ENCODE data around the gene SYTL2.
A peak's percentile ranks its signal among the peaks of the same experiment; 100 is the strongest.
"Not testable (repeated sequence)": the region's sequence is repeated elsewhere in the genome, so short reads cannot be mapped to it uniquely, and the experiment has no call there.

The SYTL2 gene

DNA sequence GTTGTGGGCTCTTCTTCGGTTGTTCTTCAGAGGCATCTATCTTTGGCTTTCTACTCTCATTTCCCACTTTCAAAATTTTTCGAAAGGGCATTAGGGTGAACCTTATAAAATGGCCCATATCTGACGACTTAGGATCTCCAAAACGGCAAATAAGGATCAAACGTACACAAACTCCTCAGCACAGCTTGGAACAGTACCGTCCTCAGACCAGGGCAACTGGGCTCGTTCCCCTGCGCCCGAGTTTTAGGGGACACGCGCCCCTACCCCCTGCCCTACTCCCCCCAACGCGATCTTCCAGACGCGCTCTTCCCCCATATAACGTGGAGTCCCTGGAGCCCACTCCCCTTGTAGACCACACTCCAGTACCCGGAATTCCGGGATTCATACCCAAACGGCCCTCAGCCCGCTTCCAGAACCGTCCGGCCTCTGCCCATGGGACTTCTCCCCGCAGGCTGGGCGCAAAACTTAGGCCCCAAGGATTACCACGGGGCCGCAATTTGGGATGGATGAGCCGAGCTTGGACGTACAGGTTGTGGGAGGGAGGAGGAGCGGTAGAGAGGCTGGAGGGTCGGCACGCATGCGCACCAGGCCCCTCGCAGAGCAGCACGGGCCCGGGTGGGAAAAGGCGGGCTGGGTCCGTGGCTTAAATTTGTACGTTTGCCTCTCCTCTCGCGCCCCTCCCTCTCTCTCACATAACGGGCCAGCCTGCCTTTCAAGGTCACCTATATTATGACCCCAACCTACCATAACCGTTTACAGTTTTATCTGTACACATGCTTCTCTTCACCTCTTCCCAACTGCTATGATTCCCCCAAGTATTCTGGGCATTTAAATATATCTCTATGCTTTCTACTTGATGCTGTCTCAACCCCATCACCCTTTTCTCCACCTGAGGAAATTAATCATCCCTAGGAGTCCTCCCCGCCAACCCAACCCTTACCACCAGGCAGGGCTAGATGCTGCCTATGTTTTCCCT lies 128.3 kb downstream of the SYTL2 start:
- no peak for DNase-seq

DNA sequence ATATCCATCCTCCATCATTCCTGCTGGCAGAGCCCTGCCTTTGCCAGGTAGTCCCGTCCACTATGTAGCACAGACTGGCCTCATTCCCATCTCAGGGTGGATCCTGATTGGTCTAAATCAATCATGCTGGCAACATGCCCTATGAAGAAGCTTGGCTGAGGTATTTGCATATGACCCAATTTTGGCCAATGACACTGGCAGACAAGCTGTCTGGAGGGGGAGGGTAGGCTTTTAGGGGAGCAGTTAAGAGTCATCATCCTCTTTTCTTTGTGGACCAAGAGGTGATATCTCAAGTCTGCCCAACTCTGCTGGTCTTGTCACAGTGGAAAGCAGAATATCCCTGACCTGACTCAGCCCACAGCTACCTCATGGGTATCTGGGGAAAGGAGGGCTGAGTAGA lies 130.0 kb downstream of the SYTL2 start:
- DNase-seq = no peak

DNA sequence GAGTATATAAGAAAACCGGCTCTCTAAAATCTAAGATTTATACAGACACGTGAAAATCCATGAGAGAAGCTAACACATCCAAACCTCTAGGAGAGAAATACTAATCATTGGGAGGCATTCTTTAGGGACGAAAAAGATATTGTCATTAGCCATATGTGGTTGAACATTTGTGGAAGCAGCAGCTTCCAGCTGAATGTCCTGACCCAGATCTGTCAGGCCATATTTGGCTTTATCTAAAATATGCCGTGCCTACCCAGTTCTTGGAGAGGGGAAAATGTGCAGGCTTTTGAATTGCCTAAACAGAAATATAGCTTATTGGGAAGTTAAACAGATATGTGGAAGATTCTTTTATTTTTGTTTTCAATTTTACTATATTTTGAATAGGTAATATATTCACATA lies 131.4 kb downstream of the SYTL2 start:
- DNase-seq = no peak

DNA sequence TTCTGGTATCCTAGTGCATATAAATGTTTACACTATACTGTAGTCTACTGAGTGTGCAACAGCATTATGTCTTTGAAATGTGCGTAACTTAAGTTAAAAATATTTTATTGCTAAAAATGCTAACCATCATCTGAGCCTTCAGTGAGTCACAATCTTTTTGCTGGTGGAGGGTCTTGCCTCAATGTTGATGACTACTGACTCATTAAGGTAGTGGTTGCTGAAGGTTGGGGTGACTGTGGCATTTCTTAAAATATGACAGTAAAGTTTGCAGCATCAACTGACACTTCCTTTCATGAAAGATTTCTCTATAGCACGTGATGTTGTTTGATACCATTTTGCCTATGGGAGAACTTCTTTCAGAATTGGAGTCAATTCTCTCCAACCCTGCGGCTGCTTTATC lies 137.5 kb downstream of the SYTL2 start:
- no peak for DNase-seq

DNA sequence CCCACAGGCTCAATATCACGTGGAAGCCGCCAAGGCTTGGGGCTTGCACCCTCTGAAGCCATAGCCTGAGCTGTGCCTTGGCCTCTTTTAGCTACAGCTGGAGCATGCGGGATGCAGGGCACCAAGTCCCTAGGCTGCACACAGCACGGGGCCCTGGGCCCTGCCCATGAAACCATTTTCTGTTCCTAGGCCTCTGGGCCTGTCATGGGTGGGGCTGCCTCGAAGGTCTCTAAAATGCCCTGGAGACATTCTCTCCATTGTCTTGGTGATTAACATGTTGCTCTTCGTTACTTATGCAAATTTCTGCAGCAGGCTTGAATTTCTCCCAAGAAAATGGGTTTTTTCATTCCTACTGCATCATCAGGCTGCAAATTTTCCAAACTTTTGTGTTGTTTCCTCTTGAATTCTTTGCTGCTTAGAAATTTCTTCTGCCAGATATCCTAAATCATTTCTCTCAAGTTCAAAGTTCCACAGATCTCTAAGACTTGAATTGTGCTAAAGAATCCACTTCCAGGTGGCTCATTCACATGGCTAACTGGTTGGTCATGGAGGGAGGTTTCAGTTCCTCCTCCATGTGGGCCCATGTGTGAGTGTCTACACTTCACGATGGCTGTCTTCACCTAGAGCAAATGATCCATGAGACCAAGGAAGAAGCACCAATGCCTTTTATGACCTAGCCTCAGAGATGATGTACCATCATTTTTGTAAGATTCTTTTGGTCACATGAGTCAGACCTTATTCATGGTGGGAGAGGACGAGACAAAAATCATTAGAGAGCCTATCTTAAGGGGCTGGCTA lies 138.6 kb downstream of the SYTL2 start:
- DNase-seq = no peak

DNA sequence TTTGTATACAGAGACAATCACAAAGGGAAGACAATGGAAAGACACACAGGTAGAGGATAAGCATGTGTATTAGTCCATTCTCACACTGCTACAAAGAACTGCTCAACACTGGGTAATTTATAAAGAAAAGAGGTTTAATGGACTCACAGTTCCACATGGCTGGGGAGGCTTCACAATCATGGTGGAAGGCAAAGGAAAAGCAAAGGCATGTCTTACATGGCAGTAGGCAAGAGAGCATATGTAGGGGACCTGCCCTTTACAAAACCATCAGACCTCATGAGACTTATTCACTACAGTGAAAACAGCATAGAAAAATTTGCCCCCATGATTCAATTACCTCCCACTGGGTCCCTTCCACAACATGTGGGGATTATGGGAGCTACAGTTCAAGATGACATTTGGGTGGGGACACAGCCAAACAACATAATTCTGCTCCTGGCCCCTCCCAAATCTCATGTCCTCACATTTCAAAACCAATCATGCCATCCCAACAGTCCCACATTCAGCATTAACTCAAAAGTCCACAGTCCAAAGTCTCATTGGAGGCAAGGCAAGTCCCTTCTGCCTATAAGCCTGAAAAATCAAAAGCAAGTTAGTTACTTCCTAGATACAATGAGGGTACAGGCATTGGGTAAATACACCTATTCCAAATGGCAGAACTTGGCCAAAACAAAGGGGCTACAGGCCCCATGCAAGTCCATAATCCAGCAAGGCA lies 139.8 kb downstream of the SYTL2 start:
- DNase-seq = not testable (repeated sequence)

DNA sequence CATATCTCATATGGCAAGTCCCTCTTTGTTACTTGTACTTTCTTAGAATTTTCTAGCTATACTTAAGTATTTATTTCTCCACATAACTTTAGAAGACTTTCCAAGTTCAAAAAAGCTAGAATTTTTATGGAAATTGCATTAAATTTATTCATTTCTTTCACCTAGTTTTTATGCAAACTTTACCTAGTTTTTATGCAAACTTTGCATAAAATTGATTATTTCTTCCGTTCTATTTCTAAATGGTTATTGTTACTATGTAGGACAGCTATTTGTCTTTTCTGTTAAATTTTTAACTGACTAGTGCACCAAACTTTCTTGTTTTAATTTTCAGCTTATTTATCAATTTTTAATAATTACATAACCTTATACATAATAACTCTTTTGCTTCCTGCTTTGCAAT lies 142.8 kb downstream of the SYTL2 start:
- no peak for DNase-seq

DNA sequence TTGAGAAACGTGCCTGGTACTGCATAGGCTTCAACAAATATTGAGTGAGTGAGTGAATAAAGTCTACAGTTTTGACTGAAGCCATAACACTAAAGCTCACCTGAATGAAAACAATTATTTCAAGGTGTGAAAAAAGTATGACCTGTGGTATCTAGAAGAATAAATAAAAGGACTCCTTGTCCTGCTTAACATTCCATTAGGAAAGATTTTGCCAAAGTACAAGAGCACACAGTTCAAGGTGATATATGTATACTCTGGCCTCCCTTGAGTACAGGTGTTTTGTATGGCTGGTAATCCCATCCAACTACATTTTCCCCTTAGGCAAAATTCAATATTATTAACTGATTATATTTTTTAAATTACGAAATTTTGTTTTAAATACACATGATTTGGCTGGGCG lies 144.3 kb downstream of the SYTL2 start:
- no peak for DNase-seq

DNA sequence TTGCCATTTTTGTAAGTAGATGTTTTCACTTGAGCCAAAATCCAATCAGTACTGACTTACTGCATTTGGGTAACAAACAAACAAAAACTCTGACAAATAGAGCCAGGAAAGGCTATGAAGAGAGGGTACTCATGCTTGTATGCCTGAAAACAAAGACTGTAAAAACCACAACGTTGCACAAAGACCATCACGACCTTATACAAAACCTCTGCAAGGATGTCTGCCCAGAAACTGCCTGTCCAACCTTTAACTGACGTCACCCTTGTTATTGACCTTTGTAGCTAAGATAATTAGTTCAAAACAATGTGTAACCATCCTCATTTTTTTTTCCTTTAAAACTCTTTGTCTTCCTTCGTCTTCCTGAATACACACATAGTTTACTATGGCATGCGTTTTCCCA lies 145.2 kb downstream of the SYTL2 start:
- no peak for DNase-seq

DNA sequence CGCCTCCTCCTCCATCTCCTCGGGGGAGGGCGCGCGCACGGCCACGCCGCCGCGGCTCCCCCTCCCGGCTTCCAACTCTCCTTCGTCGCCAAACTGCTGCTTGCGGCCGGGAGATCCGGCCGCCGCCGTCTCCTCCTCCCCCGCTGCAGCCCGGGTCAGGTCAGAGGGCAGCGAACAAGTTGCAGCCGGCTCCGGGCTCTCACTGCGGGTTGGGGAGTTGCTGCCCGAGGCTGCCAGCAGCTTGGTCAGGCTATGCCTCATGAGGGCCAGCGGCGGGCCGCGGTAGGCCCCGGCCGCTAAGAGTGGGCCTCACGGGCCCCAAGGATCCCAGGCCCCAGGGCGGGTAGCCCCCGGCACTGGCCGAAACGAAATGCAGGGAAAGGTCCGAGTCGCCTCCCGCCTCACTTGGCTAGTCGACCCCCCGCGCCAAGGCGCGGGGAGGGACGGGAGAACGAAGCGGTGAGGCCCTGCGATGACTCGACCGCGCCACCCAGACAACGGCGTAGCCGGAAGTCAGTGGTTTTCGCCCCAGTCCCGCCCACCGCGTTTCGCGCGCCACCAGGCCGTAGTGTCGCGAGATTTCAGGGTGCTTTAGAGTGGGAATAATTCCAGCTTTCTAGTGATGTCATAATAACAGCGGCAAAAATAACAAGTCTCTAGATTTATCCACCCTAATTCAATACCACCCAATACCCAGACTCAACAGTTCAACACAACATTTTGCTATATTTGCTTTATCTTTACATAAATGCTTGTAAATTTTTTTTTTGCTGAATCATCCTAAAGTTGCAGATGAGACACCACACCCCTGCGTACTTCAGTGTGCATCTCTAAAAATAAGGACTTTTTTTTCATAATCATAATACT lies 146.1 kb downstream of the SYTL2 start, which contains the start of gene CREBZF:
CREBZF (minus strand) TSS at position 515 of the 867 bp plus-strand sequence; CDS start at position 261, 254 bp downstream.
- DNase-seq = peak; percentile 95

DNA sequence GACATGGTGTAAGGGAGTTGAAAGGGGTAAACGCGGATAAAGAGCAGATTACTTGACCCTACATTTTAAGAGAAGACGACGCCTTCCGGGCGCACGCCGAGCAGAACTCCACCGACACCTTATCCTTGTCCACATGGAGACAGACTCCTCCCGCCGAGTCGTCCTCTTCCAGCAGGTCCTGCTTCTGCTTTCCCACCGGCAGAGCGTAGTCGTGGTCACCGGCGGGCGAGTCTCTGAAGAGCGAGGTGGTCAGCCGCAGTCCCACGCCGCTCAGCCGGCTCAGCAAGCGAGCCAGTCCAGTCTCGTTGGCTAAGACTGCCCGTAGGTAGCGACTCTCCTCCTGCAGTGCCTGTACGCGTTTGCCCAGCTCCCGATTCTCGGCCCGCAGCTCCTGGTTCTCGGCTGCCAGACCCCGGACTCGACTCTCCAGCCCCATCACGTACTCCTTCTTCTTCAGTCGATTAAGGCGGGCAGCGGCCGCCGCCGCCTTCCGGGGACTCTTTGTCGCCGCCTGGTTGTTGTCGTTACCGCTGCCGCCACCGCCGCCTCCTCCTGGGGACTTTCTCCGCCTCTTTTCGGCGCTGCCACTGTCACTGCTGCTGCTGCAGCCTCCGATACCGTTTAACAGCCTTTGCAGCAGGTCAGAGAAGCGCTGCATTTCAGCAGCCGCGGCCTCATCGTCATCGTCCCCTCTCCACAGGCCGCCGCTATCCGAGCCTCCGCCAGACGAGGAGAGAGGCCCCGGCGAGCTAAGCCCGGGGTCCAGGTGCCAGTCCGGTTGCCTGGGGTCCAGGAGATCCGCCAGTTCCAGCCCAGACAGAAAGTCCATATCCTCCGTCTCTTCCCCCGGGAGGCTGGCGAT lies 147.0 kb downstream of the SYTL2 start:
- DNase-seq = peak; percentile 53

DNA sequence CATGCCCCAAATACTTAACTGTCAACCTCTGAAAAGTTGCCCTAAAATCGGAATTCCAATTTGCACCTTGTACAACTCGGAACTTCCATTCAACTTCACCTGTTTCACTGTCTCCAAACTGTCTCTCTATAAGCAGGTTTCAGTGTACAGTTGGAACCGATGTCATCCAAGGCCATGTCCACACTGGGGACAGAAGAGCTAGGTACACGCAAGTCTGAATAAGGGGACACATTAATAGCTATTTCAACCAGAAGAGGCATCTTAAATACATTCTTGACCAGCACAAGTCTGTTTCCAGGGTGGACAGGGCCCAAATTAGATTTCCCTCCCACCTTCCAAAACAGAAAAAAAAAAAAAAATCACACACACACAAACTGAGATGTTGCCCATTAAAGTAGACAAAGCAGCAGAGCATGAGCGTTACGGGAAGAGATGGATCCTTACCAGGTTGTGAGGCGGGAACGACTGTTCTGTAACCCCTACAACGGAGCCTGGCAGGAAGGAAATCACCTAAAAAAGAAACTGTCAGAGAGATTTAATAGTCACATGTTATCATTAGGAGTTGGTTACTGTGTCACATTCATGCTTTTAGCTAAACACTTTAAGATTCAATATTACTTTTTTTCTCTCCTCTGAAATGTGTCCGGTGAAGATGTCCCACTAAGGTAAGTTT lies 147.7 kb downstream of the SYTL2 start:
- no peak for DNase-seq

DNA sequence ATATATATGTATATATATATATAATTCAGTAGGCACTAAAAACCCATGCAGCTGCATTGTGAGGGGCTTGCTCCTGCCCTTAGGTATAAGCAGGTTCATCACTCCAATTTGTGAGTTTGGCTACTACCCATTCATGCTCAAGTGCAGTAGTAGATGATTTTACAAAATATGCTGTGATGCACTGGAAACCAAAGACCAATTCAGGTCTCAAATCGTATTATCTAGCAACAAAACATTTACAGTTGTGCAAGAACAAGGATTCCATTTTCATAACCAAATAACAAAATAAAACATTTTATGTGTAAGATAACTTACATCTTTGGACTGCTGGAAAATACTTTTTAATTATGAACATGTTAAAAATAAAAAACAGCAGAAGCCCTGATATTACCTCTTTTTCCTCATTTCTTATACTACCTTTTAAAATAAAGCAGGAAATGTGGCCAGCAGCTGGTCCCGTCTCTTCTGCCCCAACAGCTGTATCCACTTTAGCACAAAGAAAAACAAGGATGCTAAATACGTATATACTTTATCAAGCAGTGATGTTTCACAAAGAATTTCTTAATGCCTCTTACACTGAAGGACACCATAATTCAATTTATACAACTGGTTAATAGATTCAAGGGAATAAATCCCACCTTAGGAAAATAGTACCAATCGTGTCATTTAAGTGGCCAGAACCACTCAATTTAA lies 148.8 kb downstream of the SYTL2 start:
- no peak for DNase-seq

DNA sequence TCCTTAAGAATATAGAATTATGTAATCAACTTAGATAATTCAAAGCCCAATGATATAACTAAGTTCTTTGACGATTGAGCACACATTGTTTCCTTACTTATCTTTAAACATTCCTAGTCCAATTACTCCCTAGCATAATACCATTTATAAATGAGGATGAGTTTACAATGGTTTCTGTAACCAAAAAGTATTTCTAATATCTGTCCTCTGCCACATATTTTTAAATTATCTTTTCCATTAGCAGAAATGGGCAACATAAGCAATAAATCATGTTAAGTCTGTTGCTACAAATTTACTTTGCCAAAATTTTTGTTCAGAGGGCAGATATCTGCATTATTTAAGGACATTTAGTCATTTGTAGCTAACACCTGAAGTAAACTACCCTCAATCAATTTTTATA lies 152.8 kb downstream of the SYTL2 start:
- no peak for DNase-seq

DNA sequence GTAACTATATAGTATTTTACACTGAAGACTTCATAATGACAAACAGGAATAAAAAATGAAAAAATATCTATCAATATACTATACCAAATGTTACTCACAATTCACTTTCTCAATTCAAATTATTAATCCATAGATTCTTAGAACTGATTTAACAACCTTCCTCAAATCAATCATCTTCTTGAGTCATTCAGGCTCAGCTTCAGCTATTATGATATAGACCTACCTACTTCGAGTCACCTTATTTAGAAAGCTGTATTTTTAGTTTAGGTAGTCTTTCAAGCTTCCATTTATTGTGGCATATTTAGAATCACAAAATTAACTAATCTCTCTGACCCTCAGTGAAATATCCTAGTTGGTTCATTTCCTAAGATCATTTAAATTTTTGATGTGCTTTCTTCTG lies 154.2 kb downstream of the SYTL2 start:
- DNase-seq = no peak

DNA sequence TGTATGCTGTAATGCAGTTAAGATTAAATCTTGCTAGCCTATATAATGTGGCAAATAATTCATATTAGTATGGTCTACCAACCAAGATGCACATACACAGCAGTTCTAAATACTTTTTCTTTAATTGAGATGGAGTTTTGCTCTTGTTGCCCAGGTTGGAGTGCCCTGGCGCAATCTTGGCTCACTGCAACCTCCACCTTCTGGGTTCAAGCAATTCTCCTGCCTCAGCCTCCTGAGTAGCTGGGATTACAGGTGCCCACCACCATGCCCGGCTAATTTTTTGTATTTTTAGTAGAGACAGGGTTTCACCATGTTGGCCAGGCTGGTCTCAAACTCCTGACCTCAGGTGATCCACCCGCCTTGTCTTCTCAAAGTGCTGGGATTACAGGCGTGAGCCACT lies 156.6 kb downstream of the SYTL2 start:
- DNase-seq = not testable (repeated sequence)

DNA sequence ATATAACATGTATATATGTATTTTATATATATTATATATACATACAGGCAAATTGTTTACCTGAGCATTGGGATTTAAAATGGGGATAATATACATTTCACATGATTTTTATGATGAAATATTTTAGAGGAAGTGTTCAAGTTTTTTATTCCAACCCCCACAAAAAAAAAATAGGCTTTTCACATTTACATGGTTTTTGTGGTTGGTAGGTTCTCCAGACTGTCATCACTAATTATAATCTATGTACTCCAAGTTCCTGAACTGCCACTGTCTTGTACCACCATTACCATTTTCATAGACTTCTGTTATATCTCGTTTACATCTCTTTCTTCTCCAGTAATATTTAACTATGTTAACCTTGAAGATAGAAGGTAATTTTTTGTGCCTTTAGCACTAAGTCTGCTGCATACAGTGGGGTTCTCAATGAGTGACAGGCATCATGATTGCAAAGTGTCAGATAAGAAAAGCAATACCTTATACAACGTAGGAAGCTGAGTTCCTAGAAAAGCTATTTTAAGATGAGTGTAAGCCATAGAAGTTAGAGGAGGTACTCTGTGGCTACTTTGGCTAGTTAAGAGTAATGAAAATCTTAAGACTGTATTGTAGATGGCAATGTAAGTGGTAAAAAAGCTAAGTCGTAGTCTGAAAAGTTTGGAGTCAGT lies 158.0 kb downstream of the SYTL2 start:
- no peak for DNase-seq

DNA sequence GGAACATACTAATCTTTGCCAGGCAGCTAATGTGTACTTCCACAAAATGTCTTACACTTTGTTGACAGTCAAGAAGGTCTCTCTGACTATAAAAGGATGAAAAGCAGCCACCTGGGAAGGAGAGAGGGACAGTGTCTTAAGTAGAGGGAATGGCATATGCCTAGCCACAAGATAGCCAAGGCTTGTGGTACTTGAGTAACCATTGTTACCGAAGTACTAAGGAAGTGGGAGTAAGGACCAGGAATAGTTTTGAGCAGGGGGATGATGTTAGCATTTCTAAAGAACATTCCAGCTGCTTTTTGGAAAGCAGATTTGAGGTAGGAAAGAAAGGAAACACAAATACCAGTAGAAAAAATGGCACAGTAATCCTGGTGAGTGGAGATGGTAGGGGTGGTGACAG lies 159.8 kb downstream of the SYTL2 start:
- DNase-seq = no peak

DNA sequence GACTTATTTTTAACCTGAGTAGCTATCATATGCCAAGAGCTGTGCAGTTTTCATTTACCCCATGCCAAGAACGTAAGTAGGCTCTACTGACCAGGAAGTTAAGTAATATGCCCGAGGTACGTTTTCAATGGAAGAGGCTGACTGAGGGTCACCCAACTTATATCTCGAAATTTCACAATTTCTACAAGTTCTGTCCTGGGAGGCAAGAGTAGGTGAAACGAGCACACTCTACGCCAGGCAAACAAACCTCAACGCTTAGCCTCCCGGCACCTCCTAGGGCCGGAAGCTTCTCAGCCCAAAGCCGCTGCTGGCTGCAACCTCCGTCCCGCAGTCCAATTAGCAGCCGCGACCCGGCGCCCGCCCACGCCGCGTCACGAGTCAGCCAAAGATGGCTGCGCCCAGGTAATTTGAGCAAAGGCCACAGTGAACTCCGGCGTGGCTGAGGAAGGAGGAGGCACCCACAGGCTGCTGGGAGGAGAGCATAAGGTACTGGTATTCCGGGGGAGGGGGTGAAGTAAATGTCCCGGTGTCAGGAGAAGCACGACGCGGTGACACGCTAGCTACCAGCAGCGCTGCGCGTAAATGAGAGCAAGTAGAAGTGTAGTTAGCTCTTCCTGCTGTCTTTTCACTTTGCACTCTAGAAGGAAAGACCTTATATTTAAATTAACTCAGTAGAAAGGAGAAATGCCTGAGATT lies 163.2 kb downstream of the SYTL2 start, which contains the start of gene TMEM126A:
TMEM126A (plus strand) TSS at position 364 of the 696 bp plus-strand sequence. CDS start 2,289 bp downstream, outside the sequence.
- peak; percentile 84 for DNase-seq
